Astrocyte (in vitro differentiated cells and primary cell): ENCODE measurements around the gene APRT.

Source experiments
- EZH2 ChIP-seq: IDR thresholded peaks from 2 replicates; pipeline ENCODE4 v1.6.1; 2012; ENCODE audit warnings: mild to moderate bottlenecking, low read length, inconsistent platforms; ENCODE audit not compliant: insufficient read depth
- TF ChIP-seq, protein P1 (sequence below): IDR thresholded peaks from 2 replicates; pipeline ENCODE4 v1.5.1; 2011; ENCODE audit warnings: low read depth, mild to moderate bottlenecking, inconsistent platforms, low read length, moderate library complexity; ENCODE audit not compliant: insufficient read depth

DNA sequence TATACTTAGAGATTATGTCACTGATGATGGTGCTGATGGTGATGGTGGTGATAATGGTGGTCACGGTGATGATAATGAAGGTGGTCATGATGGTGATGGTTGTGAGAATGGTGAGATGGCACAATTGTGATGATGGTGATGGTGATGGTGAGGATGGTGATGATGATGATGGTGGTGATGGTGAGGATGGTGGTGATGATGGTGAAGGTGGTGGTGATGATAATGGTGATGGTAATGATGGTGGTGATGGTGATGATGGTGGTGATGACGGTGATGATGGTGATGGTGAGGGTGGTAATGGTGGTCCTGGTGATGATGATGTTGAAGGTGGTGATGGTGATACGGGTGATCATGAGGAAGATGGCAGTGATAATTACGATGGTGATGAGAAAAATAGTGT is 13.7 kb downstream of the APRT start:
- TF ChIP-seq, protein P1, sequence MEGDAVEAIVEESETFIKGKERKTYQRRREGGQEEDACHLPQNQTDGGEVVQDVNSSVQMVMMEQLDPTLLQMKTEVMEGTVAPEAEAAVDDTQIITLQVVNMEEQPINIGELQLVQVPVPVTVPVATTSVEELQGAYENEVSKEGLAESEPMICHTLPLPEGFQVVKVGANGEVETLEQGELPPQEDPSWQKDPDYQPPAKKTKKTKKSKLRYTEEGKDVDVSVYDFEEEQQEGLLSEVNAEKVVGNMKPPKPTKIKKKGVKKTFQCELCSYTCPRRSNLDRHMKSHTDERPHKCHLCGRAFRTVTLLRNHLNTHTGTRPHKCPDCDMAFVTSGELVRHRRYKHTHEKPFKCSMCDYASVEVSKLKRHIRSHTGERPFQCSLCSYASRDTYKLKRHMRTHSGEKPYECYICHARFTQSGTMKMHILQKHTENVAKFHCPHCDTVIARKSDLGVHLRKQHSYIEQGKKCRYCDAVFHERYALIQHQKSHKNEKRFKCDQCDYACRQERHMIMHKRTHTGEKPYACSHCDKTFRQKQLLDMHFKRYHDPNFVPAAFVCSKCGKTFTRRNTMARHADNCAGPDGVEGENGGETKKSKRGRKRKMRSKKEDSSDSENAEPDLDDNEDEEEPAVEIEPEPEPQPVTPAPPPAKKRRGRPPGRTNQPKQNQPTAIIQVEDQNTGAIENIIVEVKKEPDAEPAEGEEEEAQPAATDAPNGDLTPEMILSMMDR: no peak
- no peak for TF ChIP-seq EZH2
